Measurements from ENCODE around the gene LDLRAD4. TPM values are rescaled to one million over a fixed set of nuclear protein-coding genes. Genes with fewer than 3 reads are reported as not detected.

The LDLRAD4 gene
- total RNA-seq, 1 experiment from 2014 or later: 0.68 TPM

DNA sequence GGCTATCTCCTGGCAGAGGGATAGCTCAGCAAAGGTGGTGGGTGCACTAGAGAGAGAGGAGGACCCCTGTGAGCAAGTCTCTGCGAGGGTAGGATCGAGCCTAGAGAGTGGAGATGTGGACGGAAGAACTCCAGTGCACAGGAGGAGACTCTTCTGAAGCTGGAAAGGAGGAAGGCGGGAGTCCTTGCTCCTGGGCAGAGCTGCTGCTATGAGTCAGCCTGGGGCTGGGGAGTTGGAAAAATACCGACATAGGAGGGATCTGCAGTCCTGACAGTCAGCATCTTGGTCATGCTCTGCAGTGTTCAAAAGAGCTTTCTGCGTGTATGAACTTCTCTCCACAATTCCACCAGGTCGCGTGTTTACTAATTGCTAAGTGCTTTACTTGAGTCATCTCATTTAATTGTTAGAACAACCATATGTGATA is 233.8 kb downstream of the LDLRAD4 start:
- no peak for DNase-seq (ENCODE audit: low read depth in 1 of 2, low spot score in 2 of 2)
- H3K4me1 ChIP-seq (replicated peaks): peaks cover 6% of the 10 kb centered on the region; the same call in 1 of the 2 replicates
- H3K9me3 ChIP-seq (replicated peaks): no peaks in the 10 kb centered on the region
- no peak overlapping the region for H3K27ac ChIP-seq
- H3K4me3 ChIP-seq: no peak overlapping the region
- H3K27me3 ChIP-seq (replicated peaks): no peaks in the 10 kb centered on the region
- H3K36me3 ChIP-seq: no peaks in the 10 kb centered on the region

DNA sequence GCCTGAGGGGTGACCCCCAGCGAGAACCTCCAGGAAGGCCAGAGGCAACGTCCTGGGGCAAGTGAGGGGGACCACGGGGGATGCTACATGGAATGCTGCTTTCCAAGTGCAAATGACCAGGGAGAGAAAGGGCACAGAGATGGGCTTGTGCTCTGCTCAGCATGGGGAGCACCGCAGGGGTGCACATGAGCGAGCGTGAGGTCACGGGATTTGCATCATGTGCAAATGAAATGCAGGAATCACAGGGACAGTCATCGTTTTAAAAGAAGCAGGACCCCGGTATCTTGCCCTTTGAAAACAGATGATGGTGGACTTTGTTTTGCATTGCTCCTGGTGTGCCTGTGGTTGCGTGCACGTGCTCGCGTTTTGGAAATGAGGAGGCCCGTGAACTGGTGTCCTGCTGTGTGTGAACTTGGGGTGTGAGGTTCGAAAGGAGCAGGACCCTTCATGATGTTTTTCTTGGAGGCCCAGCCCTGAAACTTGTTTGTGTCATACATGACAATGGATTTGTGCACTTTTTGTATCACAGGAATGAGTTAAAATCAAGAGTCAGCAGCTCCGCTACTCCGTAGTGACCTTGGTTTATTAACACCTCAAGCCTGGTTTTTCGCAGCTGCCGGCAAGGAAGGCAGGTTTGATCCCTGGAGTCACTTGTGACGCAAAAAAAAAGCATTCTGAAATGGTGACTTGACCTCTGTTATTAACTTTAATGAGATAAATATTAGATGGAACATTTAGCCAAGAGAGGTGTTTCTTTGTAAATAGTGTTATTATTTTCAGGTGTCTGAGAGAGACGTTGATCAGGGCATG is 234.5 kb downstream of the LDLRAD4 start:
- Histone ChIP-seq H3K27me3 (replicated peaks) (no peaks in the 10 kb centered on the region), H3K4me3 (no peak overlapping the region), H3K27ac (no peak overlapping the region), H3K9me3 (replicated peaks) (no peaks in the 10 kb centered on the region), H3K36me3 (no peaks in the 10 kb centered on the region), H3K4me1 (replicated peaks) (peaks cover 6% of the 10 kb centered on the region; the same call in 1 of the 2 replicates)
- DNase-seq (ENCODE audit: low read depth in 1 of 2, low spot score in 2 of 2): no peak

DNA sequence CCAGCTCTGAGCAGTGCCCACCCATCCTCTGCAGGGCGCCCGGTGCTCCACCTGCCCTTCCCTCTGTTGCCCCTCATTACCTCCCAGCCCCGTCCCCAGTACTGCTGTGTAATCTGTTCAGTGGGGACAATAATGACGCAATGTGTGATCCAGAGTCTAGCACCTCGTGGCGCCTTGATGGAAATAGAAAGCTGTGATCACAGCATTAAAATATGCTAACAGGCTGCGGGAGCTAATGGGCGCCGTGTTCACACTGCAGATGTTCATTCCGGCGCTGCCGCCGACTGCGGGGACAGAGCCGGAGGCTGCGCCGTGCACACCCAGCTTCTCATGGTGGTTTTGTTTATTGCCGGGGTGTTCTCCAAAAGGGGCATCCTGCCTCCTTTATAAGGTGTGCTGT is 235.2 kb downstream of the LDLRAD4 start:
- Histone ChIP-seq H3K27me3 (replicated peaks) (no peaks in the 10 kb centered on the region), H3K9me3 (replicated peaks) (no peaks in the 10 kb centered on the region; the same call in 1 of the 2 replicates), H3K27ac (no peak overlapping the region), H3K4me1 (replicated peaks) (peaks cover 6% of the 10 kb centered on the region; the same call in 1 of the 2 replicates), H3K36me3 (no peaks in the 10 kb centered on the region), H3K4me3 (no peak overlapping the region)
- DNase-seq (ENCODE audit: low read depth in 1 of 2, low spot score in 2 of 2): no peak

DNA sequence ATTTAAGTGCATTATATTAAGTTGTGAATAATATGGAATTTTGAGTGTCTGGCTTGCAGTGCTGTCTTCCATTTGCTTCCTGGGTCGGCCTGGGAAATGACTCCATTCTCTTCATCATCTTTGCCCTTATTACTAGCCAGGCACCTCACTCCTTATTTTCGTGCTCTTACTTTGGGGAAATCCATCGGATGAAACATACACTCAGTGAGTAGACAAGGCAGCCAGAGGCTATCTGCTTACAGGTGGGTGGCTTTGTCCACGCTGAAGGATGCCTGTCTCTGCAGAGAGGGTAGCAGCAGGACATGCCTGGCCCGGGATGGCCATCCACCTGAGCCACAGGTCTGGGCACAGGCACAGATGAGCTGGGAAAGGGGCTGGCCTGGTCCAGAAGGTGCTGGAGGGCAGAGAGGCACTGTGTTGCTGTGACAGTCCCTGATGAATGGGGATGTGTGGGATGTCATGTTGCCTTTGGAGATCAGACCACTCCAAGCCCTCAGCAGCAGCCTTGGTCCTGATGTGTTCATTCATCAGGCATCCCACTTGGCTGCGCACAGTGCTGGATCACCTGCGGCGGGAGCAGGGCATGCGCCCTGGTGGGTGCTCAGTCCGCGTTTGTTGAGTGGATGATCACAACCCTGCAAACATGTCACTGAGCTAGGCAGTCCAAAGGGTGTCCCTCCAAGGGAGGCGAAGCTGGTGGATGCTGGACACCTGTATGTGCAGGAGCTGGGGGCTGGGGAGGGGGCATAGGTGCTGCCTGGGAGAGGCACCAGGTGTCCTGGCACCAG is 236.0 kb downstream of the LDLRAD4 start:
- Histone ChIP-seq H3K27ac (no peak overlapping the region), H3K27me3 (replicated peaks) (no peaks in the 10 kb centered on the region), H3K4me3 (no peak overlapping the region), H3K9me3 (replicated peaks) (no peaks in the 10 kb centered on the region; the same call in 1 of the 2 replicates), H3K36me3 (no peaks in the 10 kb centered on the region), H3K4me1 (replicated peaks) (peaks cover 6% of the 10 kb centered on the region; the same call in 1 of the 2 replicates)
- no peak for DNase-seq (ENCODE audit: low read depth in 1 of 2, low spot score in 2 of 2)

DNA sequence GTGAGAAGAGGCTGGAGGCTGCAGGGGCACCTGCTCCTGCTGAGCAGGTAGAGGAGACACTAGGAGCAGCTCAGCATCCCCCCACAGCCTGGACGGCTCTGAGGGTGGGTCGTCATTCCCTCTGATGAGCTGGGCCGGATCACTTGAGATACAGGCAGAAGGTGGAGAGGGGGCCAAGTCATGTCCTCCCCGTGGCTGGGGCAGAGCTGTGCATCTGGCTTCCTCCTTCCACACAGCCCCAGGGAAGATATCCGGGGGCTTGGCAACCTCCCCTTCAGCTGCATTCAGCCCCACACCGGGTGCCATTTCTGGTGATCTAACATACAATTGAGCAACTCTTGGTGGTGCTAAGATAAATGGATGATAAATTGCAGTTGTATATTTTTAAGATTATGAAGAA is 236.9 kb downstream of the LDLRAD4 start:
- Histone ChIP-seq H3K27ac (no peak overlapping the region), H3K9me3 (replicated peaks) (no peaks in the 10 kb centered on the region; the same call in 1 of the 2 replicates), H3K27me3 (replicated peaks) (no peaks in the 10 kb centered on the region), H3K4me3 (no peak overlapping the region), H3K36me3 (no peaks in the 10 kb centered on the region), H3K4me1 (replicated peaks) (peaks cover 6% of the 10 kb centered on the region; the same call in 1 of the 2 replicates)
- no peak for DNase-seq (ENCODE audit: low read depth in 1 of 2, low spot score in 2 of 2)

DNA sequence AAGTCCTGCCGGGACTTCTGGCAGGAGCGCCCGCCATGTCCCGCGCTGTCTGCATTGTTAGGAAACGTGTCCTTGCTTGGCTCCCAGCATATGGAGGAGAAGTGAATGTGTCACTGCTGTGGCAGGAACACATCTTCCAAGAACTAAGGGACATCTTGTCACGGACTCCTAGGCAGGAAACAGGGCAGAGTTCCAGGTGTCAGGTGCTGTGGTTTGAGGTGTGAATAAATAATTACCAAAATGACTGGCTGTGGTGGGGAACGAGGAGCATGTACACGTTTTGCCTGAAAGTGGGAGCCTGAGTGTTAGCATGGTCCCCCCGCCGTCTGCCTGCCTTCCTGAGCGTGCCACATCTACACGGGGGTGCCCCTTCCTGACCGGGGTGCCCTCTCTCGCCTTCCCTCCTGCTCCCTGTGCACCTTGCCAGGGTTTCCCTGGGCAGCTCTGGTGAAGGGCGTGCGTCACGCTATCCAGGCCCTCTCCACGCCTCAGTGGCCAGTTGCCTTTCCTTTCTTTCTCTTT is 237.5 kb downstream of the LDLRAD4 start:
- peaks cover 6% of the 10 kb centered on the region; the same call in 1 of the 2 replicates for H3K4me1 ChIP-seq (replicated peaks)
- H3K36me3 ChIP-seq: no peaks in the 10 kb centered on the region
- no peak overlapping the region for H3K4me3 ChIP-seq
- no peak overlapping the region for H3K27ac ChIP-seq
- no peaks in the 10 kb centered on the region; the same call in 1 of the 2 replicates for H3K9me3 ChIP-seq (replicated peaks)
- no peaks in the 10 kb centered on the region for H3K27me3 ChIP-seq (replicated peaks)
- no peak for DNase-seq (ENCODE audit: low read depth in 1 of 2, low spot score in 2 of 2)

DNA sequence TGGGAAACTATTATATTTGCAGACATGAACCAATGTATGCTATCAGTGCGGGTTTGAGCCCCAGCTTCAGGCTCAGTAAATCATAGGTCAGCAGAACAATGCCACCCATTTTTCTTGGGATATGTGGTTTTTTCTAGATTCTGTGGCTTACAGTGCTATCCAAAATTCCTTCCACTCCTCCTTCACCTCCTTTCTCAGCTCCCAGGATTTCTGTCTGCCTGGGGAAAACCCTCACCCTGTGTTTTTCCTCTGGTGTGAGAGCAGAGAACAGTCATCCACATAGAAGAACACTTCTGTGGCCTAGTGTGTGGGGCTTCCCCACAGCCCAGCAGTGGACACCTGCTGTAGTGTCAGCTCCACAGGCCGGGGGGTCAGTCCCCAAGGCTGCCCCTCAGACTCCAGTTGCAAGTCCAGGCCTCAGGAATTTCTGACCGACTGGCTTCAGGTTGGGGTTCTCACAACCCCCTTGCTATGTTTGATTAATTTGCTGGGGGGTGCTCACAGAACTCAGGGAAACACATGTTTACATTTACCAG is 238.2 kb downstream of the LDLRAD4 start:
- Histone ChIP-seq H3K27me3 (replicated peaks) (no peaks in the 10 kb centered on the region), H3K4me1 (replicated peaks) (peaks cover 6% of the 10 kb centered on the region; the same call in 1 of the 2 replicates), H3K9me3 (replicated peaks) (no peaks in the 10 kb centered on the region; the same call in 1 of the 2 replicates), H3K27ac (no peak overlapping the region), H3K4me3 (no peak overlapping the region), H3K36me3 (no peaks in the 10 kb centered on the region)
- DNase-seq (ENCODE audit: low read depth in 1 of 2, low spot score in 2 of 2): no peak

DNA sequence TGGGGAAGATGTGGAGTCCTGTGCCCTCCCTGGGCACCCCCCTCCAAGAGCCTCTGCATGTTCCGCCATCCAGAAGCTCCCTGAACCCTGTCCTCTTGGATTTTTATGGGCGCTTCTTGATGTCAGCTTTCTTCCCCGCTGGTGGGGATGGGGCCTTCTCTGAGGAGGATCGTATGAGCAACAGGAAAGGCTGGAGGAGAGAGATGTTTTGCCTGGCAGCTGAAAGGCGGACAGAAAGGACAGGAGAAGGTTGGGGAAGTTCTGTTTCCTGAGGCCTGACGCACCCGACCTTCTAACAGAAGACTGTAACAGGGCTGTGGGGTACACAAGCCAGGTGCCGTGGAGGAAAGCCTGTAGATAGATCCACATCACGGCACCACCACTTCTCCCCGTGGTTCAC is 238.8 kb downstream of the LDLRAD4 start:
- Histone ChIP-seq H3K27me3 (replicated peaks) (no peaks in the 10 kb centered on the region), H3K27ac (no peak overlapping the region), H3K4me3 (no peak overlapping the region), H3K36me3 (no peaks in the 10 kb centered on the region), H3K9me3 (replicated peaks) (no peaks in the 10 kb centered on the region; the same call in 1 of the 2 replicates), H3K4me1 (replicated peaks) (peaks cover 1% of the 10 kb centered on the region; the same call in 1 of the 2 replicates)
- no peak for DNase-seq (ENCODE audit: low read depth in 1 of 2, low spot score in 2 of 2)

DNA sequence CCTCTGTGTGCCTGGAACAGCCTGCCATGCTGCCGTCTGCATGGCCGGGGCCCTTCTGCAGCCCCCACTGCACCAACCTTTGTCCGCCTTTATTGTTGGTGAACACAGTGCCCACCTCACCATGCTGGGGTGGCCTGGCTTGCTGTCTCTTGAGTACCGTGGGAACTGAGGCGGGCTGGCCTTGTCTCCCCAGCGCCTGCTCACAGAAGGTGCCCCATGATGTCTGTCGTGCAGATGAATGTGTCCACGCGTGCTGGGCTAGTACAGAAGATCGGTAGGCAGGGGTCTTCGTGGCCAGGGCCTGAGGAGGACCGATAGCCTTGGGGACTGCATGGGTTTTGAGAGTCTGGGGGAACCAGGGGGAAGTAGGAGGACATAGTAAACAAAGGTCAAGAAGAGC is 242.4 kb downstream of the LDLRAD4 start:
- no peak for DNase-seq (ENCODE audit: low read depth in 1 of 2, low spot score in 2 of 2)
- Histone ChIP-seq H3K9me3 (replicated peaks) (no peaks in the 10 kb centered on the region; the same call in 1 of the 2 replicates), H3K4me1 (replicated peaks) (no peaks in the 10 kb centered on the region), H3K4me3 (no peak overlapping the region), H3K36me3 (no peaks in the 10 kb centered on the region), H3K27me3 (replicated peaks) (no peaks in the 10 kb centered on the region; the same call in 1 of the 2 replicates), H3K27ac (no peak overlapping the region)

DNA sequence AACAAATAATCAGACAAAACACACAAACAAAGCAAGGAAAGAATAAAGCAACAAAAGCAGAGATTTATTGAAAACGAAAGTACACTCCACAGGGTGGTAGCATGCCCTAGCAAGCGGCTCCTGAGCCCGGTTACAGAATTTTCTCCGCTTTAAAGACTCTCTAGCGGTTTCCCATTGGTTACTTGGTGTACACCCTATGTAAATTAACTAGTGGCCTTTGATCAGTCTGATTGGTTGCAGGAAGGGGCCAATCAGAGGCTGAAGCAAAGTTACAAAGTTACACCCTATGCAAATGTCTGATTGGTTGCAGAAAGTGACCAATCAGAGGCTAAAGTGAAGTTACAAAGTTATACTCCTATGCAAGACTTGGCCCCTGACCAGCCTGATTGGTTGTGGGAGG is 242.9 kb downstream of the LDLRAD4 start:
- no peaks in the 10 kb centered on the region; the same call in 1 of the 2 replicates for H3K27me3 ChIP-seq (replicated peaks)
- no peak overlapping the region for H3K27ac ChIP-seq
- H3K36me3 ChIP-seq: no peaks in the 10 kb centered on the region
- H3K9me3 ChIP-seq (replicated peaks): no peaks in the 10 kb centered on the region; the same call in 1 of the 2 replicates
- no peaks in the 10 kb centered on the region for H3K4me1 ChIP-seq (replicated peaks)
- DNase-seq (ENCODE audit: low read depth in 1 of 2, low spot score in 2 of 2): no peak
- no peak overlapping the region for H3K4me3 ChIP-seq

DNA sequence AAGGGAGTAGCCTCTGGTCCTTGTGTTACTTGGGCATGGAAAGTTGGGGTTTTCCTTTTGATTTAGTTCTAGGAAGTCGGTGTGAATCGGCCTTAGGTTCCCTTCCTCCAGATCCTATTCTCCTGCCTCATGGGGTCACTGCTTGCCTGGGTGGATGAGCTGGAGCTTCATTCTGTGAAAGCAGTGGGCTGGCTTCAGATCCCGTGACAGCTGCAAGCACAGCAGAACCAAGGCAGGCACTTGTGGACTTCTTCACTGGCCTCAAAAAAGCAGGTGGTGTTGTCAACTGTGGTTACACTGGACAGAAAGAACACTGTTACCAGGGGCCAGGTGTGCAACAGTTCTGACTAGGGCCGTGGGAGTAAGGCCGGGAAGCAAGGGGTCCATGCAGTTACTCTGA is 243.4 kb downstream of the LDLRAD4 start:
- Histone ChIP-seq H3K27me3 (replicated peaks) (no peaks in the 10 kb centered on the region; the same call in 1 of the 2 replicates), H3K36me3 (no peaks in the 10 kb centered on the region), H3K4me3 (no peak overlapping the region), H3K4me1 (replicated peaks) (no peaks in the 10 kb centered on the region), H3K9me3 (replicated peaks) (no peaks in the 10 kb centered on the region; the same call in 1 of the 2 replicates), H3K27ac (no peak overlapping the region)
- no peak for DNase-seq (ENCODE audit: low read depth in 1 of 2, low spot score in 2 of 2)

DNA sequence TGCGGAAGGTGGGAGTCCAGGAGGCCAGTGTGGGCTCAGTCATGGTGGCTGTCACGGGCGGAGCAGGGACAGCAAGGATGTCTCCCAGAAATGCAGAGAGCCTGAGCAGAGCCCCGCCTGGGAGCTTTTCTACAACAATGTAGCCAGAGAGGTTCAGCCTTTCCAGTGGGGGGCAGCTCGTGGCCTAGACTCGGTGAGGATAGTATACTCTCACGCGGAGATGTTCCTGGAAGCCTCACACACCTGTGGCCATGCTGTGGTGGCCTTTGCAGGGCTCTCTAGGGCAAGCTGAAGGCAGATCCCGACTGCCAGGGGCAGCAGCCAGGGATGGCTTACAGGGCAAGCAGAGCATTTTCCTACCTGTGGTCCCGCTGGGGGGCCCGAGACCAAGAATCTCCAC is 244.1 kb downstream of the LDLRAD4 start:
- Histone ChIP-seq H3K36me3 (no peaks in the 10 kb centered on the region), H3K9me3 (replicated peaks) (no peaks in the 10 kb centered on the region; the same call in 1 of the 2 replicates)

DNA sequence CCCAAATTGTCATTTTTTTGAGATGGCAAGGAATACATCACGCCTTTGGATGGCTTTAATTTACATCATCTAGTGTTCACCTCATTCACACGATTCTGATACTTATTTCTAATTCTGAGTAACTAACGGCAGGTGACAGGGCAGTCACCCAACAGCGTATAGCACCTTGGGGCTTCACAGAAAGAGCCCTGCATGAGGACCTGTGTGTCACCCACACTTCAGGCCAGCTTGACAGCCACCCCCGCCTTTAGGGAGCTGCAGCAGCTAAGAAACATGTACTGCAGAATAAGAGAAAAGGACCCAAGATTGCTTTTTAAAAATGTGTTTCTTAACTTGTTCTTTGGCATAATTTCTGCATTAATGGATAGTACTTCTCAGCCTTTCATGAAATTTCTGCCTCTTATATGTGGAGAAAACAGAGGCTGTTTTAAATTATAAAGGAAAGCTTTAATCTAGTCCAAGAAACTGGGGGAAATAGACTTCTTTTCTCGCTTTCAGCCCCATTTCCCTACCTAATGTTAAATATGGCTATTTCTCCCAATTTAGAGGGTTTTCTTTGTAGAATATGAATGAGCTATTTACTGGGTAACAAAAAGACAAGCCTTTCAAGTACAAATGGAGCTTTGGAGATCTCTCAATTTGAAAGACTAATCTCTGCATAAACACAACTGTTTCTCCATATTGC is 245.1 kb downstream of the LDLRAD4 start:
- Histone ChIP-seq H3K27me3 (replicated peaks) (no peaks in the 10 kb centered on the region; the same call in 1 of the 2 replicates), H3K4me3 (no peak overlapping the region), H3K4me1 (replicated peaks) (no peaks in the 10 kb centered on the region), H3K27ac (no peak overlapping the region), H3K36me3 (no peaks in the 10 kb centered on the region), H3K9me3 (replicated peaks) (no peaks in the 10 kb centered on the region; the same call in 1 of the 2 replicates)
- DNase-seq (ENCODE audit: low read depth in 1 of 2, low spot score in 2 of 2): no peak

More for the DNA sequence above, 244.1 kb downstream of the LDLRAD4 start:
- DNase-seq (ENCODE audit: low read depth in 1 of 2, low spot score in 2 of 2): no peak
- Histone ChIP-seq H3K4me3 (no peak overlapping the region), H3K27ac (no peak overlapping the region), H3K27me3 (replicated peaks) (no peaks in the 10 kb centered on the region; the same call in 1 of the 2 replicates), H3K4me1 (replicated peaks) (no peaks in the 10 kb centered on the region)
